ENCODE results near the gene KATNAL2. TPM values are rescaled to one million over a fixed set of nuclear protein-coding genes. Genes with fewer than 3 reads are reported as not detected.

Gene KATNAL2
- total and polyA plus RNA-seq, 10 of the 15 experiments (the other 5 are each of a cell fraction or from before 2014, with no cell fraction given), result 0.20 to 2.4 (median 1.7) TPM

DNA sequence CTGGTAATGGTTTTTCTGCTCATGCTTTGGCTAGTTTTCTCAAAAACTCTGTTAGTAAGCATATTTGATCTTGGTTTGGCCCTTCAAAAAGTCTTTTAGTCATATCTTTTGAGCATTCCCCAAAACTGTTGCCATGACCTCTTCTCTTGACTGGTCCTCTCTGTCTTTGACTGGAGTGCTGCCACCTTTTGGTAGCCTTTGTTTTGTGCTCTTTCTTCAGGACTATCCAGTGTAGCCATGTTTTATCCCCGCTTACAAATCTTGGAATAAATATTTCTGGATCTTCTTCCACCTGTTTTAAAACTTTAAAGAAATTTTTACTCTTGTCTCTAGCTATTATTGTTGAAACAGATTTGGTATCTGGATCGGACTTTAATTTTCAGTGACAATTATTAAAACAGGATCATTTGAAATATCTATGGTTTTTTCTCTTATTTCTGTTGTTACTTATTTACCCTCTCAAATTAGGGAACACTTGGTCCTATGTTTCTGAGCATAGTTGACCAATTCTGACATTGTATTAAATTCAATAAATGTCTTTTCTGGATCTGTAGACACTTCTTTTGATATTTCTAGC, 119.0 kb downstream of the KATNAL2 start:
- Histone ChIP-seq H3K4me2 (ENCODE audit: control insufficient read depth, insufficient read depth) (peak overlapping the region; percentile 71; the same call in 1 of the 2 replicates), H3K36me3 (ENCODE audit: control insufficient read depth in 2 of 2, insufficient read depth in 2 of 2, low read length in 1 of 2) (no peaks in the 10 kb centered on the region), H4K20me1 (ENCODE audit: control insufficient read depth, insufficient read depth) (no peaks in the 10 kb centered on the region), H3K79me2 (ENCODE audit: control insufficient read depth, insufficient read depth, low read length) (no peaks in the 10 kb centered on the region), H2AFZ (ENCODE audit: control insufficient read depth, low read depth, low read length) (no peak overlapping the region), H3K4me1 (ENCODE audit: control insufficient read depth, insufficient read depth, low read length) (peaks cover 8% of the 10 kb centered on the region), H3K27ac (ENCODE audit: control insufficient read depth, insufficient read depth) (no peak overlapping the region), H3K27me3 (replicated peaks in 1 of 2; ENCODE audit: control insufficient read depth in 2 of 2, insufficient read depth in 2 of 2, low read length in 1 of 2) (no peaks in the 10 kb centered on the region), H3K9ac (ENCODE audit: control insufficient read depth, insufficient read depth, low read length) (no peak overlapping the region), H3K9me3 (replicated peaks; ENCODE audit: control insufficient read depth, insufficient read depth, low read length) (no peaks in the 10 kb centered on the region), H3K4me3 (peak overlapping the region; percentile 15; the same call in 1 of the 2 replicates)
- BruUV-seq (replicated peaks), result no TSS peak
- POLR2A ChIA-PET, result no interaction called here
- RAD21 ChIA-PET (ENCODE audit: unreplicated experiment), result no interaction called here
- FAIRE-seq (peak; percentile 62), ATAC-seq (peak; percentile 78), DNase-seq (ENCODE audit: low read depth, low spot score) (no peak)
- peak; percentile 30; the same call in 1 of the 2 replicates for TF ChIP-seq SMC3 (IDR thresholded peaks at IDR 0.05; ENCODE audit: borderline replicate concordance, low read length)
- peak; percentile 35; the same call in 1 of the 2 replicates for TF ChIP-seq RAD21 (IDR thresholded peaks at IDR 0.05; ENCODE audit: insufficient read depth, low read depth, low read length)
- no peak for TF ChIP-seq HDGF (IDR thresholded peaks at IDR 0.05)
- peak; percentile 50 to 63 (median 56) for TF ChIP-seq CTCF (IDR thresholded peaks at IDR 0.05 in 2 of 3, conservative IDR thresholded peaks at IDR 0.05 in 1 of 3; ENCODE audit: control insufficient read depth in 2 of 3, extremely low read depth in 1 of 3, insufficient read depth in 1 of 3, low read depth in 3 of 3, low read length in 3 of 3)
- TF ChIP-seq, protein P1, sequence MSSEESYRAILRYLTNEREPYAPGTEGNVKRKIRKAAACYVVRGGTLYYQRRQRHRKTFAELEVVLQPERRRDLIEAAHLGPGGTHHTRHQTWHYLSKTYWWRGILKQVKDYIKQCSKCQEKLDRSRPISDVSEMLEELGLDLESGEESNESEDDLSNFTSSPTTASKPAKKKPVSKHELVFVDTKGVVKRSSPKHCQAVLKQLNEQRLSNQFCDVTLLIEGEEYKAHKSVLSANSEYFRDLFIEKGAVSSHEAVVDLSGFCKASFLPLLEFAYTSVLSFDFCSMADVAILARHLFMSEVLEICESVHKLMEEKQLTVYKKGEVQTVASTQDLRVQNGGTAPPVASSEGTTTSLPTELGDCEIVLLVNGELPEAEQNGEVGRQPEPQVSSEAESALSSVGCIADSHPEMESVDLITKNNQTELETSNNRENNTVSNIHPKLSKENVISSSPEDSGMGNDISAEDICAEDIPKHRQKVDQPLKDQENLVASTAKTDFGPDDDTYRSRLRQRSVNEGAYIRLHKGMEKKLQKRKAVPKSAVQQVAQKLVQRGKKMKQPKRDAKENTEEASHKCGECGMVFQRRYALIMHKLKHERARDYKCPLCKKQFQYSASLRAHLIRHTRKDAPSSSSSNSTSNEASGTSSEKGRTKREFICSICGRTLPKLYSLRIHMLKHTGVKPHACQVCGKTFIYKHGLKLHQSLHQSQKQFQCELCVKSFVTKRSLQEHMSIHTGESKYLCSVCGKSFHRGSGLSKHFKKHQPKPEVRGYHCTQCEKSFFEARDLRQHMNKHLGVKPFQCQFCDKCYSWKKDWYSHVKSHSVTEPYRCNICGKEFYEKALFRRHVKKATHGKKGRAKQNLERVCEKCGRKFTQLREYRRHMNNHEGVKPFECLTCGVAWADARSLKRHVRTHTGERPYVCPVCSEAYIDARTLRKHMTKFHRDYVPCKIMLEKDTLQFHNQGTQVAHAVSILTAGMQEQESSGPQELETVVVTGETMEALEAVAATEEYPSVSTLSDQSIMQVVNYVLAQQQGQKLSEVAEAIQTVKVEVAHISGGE (CRISPR knock-in tag; IDR thresholded peaks at IDR 0.05), result no peak
- peak; percentile 43; the same call in 1 of the 2 replicates for TF ChIP-seq YY1 (IDR thresholded peaks at IDR 0.05; ENCODE audit: low read depth, low read length)
- intact Hi-C loops (cut with micrococcal nuclease; ENCODE audit: unreplicated experiment) (no loop called here), in situ Hi-C loops (cut with MboI) (no loop called here)
- CTCF ChIA-PET, result interaction anchor here (0.7 to 1.6 kb wide), 6 partner anchors 21 to 482 kb away, joined by 3 to 5 read pairs (median 3); no protein-coding TSS in a partner anchor
- 2% methylated on average over 2 of the region's 2 CpGs for WGBS (ENCODE audit: insufficient coverage, insufficient replicate concordance, low lambda C conversion rate, missing lambda C conversion rate)
- SMC1A ChIA-PET (ENCODE audit: uncharacterized antibody, unreplicated experiment), result interaction anchor here (0.8 kb wide), 1 partner anchor 201 kb away, joined by 3 read pairs; no protein-coding TSS in a partner anchor
